SU-DHL-6 (cell line): Measurements from ENCODE around the gene KCNJ4.

ENCODE experiments used
- H2AFZ ChIP-seq: fragments of 200-600 bp; sonication (generic); 2 replicates; pipeline ENCODE4 v1.6.1; 2014; ENCODE audit warnings: low read depth, mild to moderate bottlenecking, moderate library complexity, mixed read lengths, antibody characterized with exemption, low read length; ENCODE audit not compliant: severe bottlenecking
- H3F3A ChIP-seq: fragments of 200-600 bp; shearing (Covaris generic); 2 replicates; pipeline ENCODE4 v1.6.0; 2016; ENCODE audit warnings: antibody characterized with exemption, mild to moderate bottlenecking; ENCODE audit not compliant: insufficient read depth
- H3K27ac ChIP-seq: fragments of 200-600 bp; sonication (generic); 2 replicates; pipeline ENCODE4 v1.5.1; 2016; ENCODE audit warnings: low read depth, mild to moderate bottlenecking, low read length, moderate library complexity, mixed read lengths
- H3K27me3 ChIP-seq: fragments of 200-600 bp; sonication (generic), shearing (Covaris generic); 2 replicates; pipeline ENCODE4 v1.6.0; 2014; ENCODE audit warnings: mild to moderate bottlenecking, low read length
- H3K36me3 ChIP-seq: fragments of 200-600 bp; sonication (generic); 2 replicates; pipeline ENCODE4 v1.6.1; 2014; ENCODE audit warnings: mild to moderate bottlenecking, low read length, mixed read lengths
- H3K4me2 ChIP-seq: fragments of 300-600, 200-600 bp; shearing (Covaris generic), sonication (generic); 2 replicates; pipeline ENCODE4 v1.6.0; 2014; ENCODE audit warnings: low read length, low read depth, mild to moderate bottlenecking; ENCODE audit not compliant: poor library complexity, severe bottlenecking
- H3K4me3 ChIP-seq: fragments of 200-600 bp; sonication (generic); 2 replicates; pipeline ENCODE4 v1.5.1; 2014; ENCODE audit warnings: antibody characterized with exemption, low read length, mild to moderate bottlenecking, mixed read lengths; ENCODE audit not compliant: insufficient read depth, poor library complexity, severe bottlenecking
- H3K79me2 ChIP-seq: fragments of 200-600 bp; sonication (generic); 2 replicates; pipeline ENCODE4 v1.6.1; 2014; ENCODE audit warnings: mild to moderate bottlenecking, low read length, moderate library complexity; ENCODE audit not compliant: insufficient read depth
- H3K9ac ChIP-seq: fragments of 200-600 bp; sonication (generic); 2 replicates; pipeline ENCODE4 v1.7.0; 2014; ENCODE audit warnings: mild to moderate bottlenecking, low read length
- H3K9me2 ChIP-seq: fragments of 200-600 bp; sonication (generic); replicated peaks from 2 replicates; pipeline ENCODE4 v1.6.1; 2014; ENCODE audit warnings: low read length; ENCODE audit not compliant: insufficient read depth
- H3K9me3 ChIP-seq: fragments of 200-600 bp; sonication (generic); 2 replicates; pipeline ENCODE4 v1.6.1; 2014; ENCODE audit warnings: low read length, mixed read lengths; ENCODE audit not compliant: insufficient read depth
- H4K20me1 ChIP-seq: fragments of 200-600 bp; sonication (generic); 2 replicates; pipeline ENCODE4 v1.6.1; 2014; ENCODE audit warnings: low read depth, mild to moderate bottlenecking, antibody characterized with exemption, low read length, moderate library complexity, mixed read lengths
- EZH2phosphoT487 ChIP-seq: fragments of 200-600 bp; sonication (generic), shearing (Covaris generic); conservative IDR thresholded peaks from 2 replicates; pipeline ENCODE4 v1.6.1; 2018; ENCODE audit warnings: mild to moderate bottlenecking, antibody characterized with exemption, low read length, moderate library complexity, mixed read lengths
- TF ChIP-seq, protein P1 (sequence below): fragments of 200-600 bp; sonication (generic); IDR thresholded peaks from one replicate; pipeline ENCODE4 v1.5.1; 2017; ENCODE audit warnings: antibody characterized with exemption, mild to moderate bottlenecking, low read length, moderate library complexity; ENCODE audit not compliant: insufficient read depth, poor library complexity, severe bottlenecking

The KCNJ4 gene

DNA sequence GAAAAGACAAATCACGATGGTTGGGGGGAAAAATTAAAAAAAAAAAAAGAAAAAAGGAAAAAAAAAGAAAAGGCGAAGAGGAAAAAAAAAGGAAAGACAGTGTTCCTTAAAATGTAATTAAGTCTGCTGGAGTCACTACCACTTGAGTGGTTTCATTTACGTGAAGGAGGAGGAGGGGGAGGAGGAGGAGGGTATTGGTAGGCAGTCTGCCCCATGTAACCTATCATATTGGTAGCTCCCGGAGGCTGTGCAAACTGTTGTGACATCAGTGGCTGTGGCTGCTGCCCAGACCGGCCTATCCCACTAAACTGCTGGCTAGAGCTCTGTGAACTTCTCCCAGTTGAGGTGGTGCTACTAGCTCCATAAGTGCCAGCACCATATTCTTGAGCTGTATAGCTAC lies 30.8 kb upstream of the KCNJ4 start:
- TF ChIP-seq, protein P1, sequence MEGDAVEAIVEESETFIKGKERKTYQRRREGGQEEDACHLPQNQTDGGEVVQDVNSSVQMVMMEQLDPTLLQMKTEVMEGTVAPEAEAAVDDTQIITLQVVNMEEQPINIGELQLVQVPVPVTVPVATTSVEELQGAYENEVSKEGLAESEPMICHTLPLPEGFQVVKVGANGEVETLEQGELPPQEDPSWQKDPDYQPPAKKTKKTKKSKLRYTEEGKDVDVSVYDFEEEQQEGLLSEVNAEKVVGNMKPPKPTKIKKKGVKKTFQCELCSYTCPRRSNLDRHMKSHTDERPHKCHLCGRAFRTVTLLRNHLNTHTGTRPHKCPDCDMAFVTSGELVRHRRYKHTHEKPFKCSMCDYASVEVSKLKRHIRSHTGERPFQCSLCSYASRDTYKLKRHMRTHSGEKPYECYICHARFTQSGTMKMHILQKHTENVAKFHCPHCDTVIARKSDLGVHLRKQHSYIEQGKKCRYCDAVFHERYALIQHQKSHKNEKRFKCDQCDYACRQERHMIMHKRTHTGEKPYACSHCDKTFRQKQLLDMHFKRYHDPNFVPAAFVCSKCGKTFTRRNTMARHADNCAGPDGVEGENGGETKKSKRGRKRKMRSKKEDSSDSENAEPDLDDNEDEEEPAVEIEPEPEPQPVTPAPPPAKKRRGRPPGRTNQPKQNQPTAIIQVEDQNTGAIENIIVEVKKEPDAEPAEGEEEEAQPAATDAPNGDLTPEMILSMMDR: no peak
- no peak for TF ChIP-seq EZH2phosphoT487
- Histone ChIP-seq H3F3A (peaks cover 48% of the 10 kb centered on the region), H2AFZ (no peak overlapping the region), H3K27ac (no peak overlapping the region), H3K4me2 (no peak overlapping the region), H3K9me2 (no peaks in the 10 kb centered on the region), H3K27me3 (no peaks in the 10 kb centered on the region), H4K20me1 (peaks cover 4% of the 10 kb centered on the region; the same call in 1 of the 2 replicates), H3K4me3 (no peak overlapping the region), H3K36me3 (peaks cover 68% of the 10 kb centered on the region), H3K9me3 (no peaks in the 10 kb centered on the region), H3K9ac (no peak overlapping the region), H3K79me2 (no peaks in the 10 kb centered on the region)

DNA sequence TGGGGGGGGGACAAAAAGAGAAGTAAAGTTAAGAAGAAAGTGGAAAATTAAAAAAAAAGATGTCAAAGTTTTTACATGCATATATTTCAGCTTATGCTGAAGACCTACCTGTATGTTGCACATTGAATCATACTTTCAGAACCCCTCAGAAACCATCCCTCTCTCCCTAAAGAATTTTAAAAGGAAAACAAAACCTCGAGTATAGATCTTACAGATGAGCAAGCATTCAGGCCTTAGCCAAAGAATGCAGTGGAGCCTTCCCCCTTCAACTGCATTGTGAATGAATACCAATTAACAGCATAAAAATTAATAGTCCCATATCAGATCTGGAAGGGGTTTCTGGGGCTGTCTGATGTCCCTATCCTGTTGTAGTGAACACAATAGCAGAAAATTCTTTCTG lies 29.2 kb upstream of the KCNJ4 start:
- Histone ChIP-seq H3K4me3 (no peak overlapping the region), H3K27ac (no peak overlapping the region), H3K79me2 (no peaks in the 10 kb centered on the region), H2AFZ (no peak overlapping the region), H3K4me2 (no peak overlapping the region), H3K36me3 (peaks cover 54% of the 10 kb centered on the region), H3K27me3 (no peaks in the 10 kb centered on the region), H3F3A (peaks cover 49% of the 10 kb centered on the region), H3K9ac (no peak overlapping the region), H4K20me1 (peaks cover 3% of the 10 kb centered on the region; the same call in 1 of the 2 replicates), H3K9me3 (no peaks in the 10 kb centered on the region), H3K9me2 (no peaks in the 10 kb centered on the region)
- TF ChIP-seq, protein P1: no peak
- no peak for TF ChIP-seq EZH2phosphoT487

DNA sequence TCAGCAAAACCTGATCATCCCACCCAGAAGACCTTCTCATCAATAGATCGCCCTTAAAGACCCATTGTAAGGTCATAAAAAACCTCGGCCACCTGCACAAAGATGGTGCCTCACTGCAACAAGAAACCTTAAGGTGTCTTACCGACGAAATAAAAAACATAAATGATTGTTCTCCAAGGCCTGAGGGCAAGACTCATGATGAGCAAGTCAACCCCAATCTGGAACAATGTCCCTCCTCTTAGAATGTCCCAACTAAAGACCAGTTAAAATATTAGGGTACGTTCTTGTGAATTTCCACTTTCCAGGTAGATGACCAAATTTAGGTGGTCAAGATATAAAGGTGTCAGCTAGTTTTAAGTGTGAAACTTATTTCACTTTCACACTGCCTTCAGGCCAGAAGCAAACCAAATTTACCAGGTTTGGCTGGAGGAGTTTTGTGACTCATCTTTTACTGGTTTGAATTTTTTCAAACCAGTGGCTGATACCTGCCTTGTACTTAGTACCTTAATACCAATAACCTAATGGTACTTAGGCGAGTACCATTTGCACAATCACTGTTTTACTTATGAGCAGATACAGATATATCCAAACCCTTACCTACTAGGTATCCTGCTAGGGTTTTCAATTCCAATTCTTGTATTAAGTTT lies 27.8 kb upstream of the KCNJ4 start:
- Histone ChIP-seq H3K4me2 (no peak overlapping the region), H3K4me3 (no peak overlapping the region), H3K27ac (no peak overlapping the region), H3K79me2 (no peaks in the 10 kb centered on the region), H3F3A (peaks cover 40% of the 10 kb centered on the region), H3K9me3 (no peaks in the 10 kb centered on the region), H2AFZ (no peak overlapping the region), H3K27me3 (no peaks in the 10 kb centered on the region), H3K9ac (no peak overlapping the region), H4K20me1 (peaks cover 3% of the 10 kb centered on the region; the same call in 1 of the 2 replicates), H3K9me2 (no peaks in the 10 kb centered on the region), H3K36me3 (peaks cover 39% of the 10 kb centered on the region)
- TF ChIP-seq, protein P1: no peak
- TF ChIP-seq EZH2phosphoT487: no peak
